NCI-H82 (cell line): ENCODE data around the gene IER3.

Experiments
- DNase-seq: peaks from one replicate; lab custom pipeline; 2025; lab: John Stamatoyannopoulos, UW

IER3 gene

DNA sequence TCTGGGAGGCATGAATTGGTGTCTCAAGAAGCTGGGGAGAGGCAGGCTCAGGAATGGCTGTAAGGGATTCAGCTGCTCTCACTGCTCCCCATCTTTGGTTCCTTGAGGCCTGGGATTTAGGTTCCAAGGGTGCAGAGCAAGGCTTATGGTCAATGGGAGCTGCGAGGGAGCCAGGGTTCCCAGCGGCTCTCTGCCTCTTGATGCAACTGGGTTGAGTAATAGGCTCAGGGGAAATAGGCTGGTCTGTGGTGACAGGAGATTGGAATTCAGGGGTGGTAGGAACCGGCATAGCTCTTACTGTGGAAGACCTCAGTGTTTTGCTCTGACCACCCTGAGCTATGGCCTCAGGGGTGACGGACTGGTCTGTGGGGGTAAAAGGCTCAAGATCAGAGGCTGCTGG lies 40.5 kb downstream of the IER3 start:
- no peak for DNase-seq

DNA sequence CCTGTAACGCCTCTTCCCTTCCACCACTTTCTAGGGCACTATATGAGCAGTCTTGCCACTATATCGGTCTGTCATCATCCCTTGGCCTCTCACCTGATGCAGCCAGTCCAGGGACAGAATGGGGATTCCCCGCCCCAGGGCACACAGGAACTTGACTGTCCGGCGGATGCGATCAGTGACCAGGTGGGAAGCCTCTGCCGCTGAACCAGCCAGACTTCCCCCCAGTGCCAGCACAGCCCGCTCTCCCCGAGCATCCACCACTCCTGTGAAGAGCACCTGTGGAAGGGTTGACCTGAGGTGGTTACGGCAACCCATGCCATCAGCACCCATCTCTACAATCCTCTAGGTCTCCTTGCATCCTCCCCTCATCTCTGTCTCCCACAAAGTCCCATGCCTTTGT lies 41.3 kb downstream of the IER3 start:
- DNase-seq, result no peak

DNA sequence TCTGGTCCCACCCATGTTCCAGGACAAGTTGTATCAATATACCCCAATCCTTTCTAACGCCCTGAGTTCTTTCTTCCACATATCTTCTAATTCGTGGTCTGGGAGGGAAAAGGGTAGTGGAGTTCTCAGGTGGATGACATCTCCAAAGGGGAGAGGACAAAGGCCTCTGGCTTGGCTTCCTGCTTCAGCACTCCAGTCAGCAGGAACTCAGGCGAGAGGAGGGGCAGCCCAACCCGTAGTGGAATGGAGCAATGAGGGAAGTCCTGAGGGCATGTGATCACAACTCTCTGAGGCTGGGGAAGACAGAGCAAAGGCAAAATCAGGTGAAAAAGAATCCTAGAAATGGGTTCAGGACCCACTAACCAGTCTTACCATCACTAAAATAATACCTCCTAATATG lies 44.0 kb downstream of the IER3 start:
- DNase-seq, result no peak

DNA sequence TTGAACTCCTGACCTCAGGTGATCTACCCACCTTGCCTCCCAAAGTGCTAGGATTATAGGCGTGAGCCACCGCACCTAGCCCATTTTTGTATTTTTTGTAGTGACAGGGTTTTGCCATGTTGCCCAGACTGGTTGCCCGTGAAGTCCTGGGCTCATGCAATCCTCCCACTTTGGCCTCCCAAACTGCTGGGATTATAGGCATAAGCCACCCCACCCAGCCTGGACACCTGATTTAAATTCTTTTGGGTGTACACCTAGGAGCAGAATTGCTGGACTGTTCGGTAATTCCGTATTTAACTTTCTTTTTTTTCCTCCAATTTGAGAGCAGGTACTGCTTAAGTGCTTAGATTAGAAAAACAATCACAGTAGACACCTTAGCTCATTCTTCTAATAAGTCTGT lies 47.9 kb downstream of the IER3 start:
- no peak for DNase-seq
